ENCODE data around the gene BTBD1. TPM values are rescaled to one million over a fixed set of nuclear protein-coding genes. Genes with fewer than 3 reads are reported as not detected.

Gene BTBD1
- total RNA-seq, 2 donors from 2014 or later: 56.7 to 63.6 TPM

GRCh38 chr15:83102346-83102745 lies 35.3 kb upstream of the BTBD1 start:
- no peak for TF ChIP-seq CTCF (IDR thresholded peaks at IDR 0.05)
- no peak overlapping the region for H3K9ac ChIP-seq (ENCODE audit: low read depth in 2 of 2, low read length in 2 of 2)
- no peak for DNase-seq
- intact Hi-C loops (cut with DNase I): no loop called here
- no peaks in the 10 kb centered on the region for H3K4me1 ChIP-seq
- no peak overlapping the region for H3K27ac ChIP-seq
- no peak overlapping the region for H3K4me3 ChIP-seq
- no peaks in the 10 kb centered on the region for H3K9me3 ChIP-seq
- peaks cover 6% of the 10 kb centered on the region for H3K27me3 ChIP-seq
- H3K36me3 ChIP-seq: no peaks in the 10 kb centered on the region

GRCh38 chr15:83100097-83100646 lies 33.1 kb upstream of the BTBD1 start:
- no peak for TF ChIP-seq CTCF (IDR thresholded peaks at IDR 0.05)
- H3K27ac ChIP-seq: no peak overlapping the region
- H3K36me3 ChIP-seq: no peaks in the 10 kb centered on the region
- H3K9me3 ChIP-seq: no peaks in the 10 kb centered on the region
- no peaks in the 10 kb centered on the region for H3K27me3 ChIP-seq
- intact Hi-C loops (cut with DNase I): no loop called here
- H3K4me3 ChIP-seq: no peak overlapping the region
- H3K9ac ChIP-seq (ENCODE audit: low read depth in 2 of 2, low read length in 2 of 2): no peak overlapping the region
- no peaks in the 10 kb centered on the region for H3K4me1 ChIP-seq
- no peak for DNase-seq

- Histone ChIP-seq H3K4me3 (no peak overlapping the region), H3K9ac (ENCODE audit: low read depth in 2 of 2, low read length in 2 of 2) (no peak overlapping the region), H3K27ac (no peak overlapping the region), H3K27me3 (no peaks in the 10 kb centered on the region), H3K36me3 (no peaks in the 10 kb centered on the region), H3K9me3 (no peaks in the 10 kb centered on the region), H3K4me1 (no peaks in the 10 kb centered on the region)
- intact Hi-C loops (cut with DNase I): no loop called here
- DNase-seq: no peak
- TF ChIP-seq CTCF (IDR thresholded peaks at IDR 0.05): no peak
Observed at GRCh38 chr15:83099290-83099689, 32.2 kb upstream of the BTBD1 start.

- DNase-seq: no peak
- TF ChIP-seq CTCF (IDR thresholded peaks at IDR 0.05): no peak
- intact Hi-C loops (cut with DNase I): no loop called here
- H3K9me3 ChIP-seq: no peaks in the 10 kb centered on the region
- H3K36me3 ChIP-seq: no peaks in the 10 kb centered on the region
- H3K9ac ChIP-seq (ENCODE audit: low read depth in 2 of 2, low read length in 2 of 2): no peak overlapping the region
- H3K27me3 ChIP-seq: no peaks in the 10 kb centered on the region
- H3K4me3 ChIP-seq: no peak overlapping the region
- no peak overlapping the region for H3K27ac ChIP-seq
- H3K4me1 ChIP-seq: no peaks in the 10 kb centered on the region
Observed at GRCh38 chr15:83098079-83098478, 31.0 kb upstream of the BTBD1 start.

GRCh38 chr15:83094583-83094982 lies 27.5 kb upstream of the BTBD1 start:
- H3K27me3 ChIP-seq: no peaks in the 10 kb centered on the region
- H3K9me3 ChIP-seq: no peaks in the 10 kb centered on the region
- H3K4me3 ChIP-seq: no peak overlapping the region
- H3K27ac ChIP-seq: no peak overlapping the region
- DNase-seq: no peak
- H3K9ac ChIP-seq (ENCODE audit: low read depth in 2 of 2, low read length in 2 of 2): no peak overlapping the region
- intact Hi-C loops (cut with DNase I): no loop called here
- no peaks in the 10 kb centered on the region for H3K4me1 ChIP-seq
- no peak for TF ChIP-seq CTCF (IDR thresholded peaks at IDR 0.05)
- H3K36me3 ChIP-seq: no peaks in the 10 kb centered on the region

All from colonic mucosa (tissue), 4 donors.